Stimulated activated CD4-positive, alpha-beta T cell treated with anti-CD3 and anti-CD28 coated beads, Interleukin-15, amount 100 ng/mL, for 24 hours (primary cell): ENCODE measurements around the gene G6PC3.

ENCODE experiments used
- DNase-seq: peaks from one replicate; pipeline ENCODE4 v3.0.0-alpha.2; 2020

The G6PC3 gene

DNA sequence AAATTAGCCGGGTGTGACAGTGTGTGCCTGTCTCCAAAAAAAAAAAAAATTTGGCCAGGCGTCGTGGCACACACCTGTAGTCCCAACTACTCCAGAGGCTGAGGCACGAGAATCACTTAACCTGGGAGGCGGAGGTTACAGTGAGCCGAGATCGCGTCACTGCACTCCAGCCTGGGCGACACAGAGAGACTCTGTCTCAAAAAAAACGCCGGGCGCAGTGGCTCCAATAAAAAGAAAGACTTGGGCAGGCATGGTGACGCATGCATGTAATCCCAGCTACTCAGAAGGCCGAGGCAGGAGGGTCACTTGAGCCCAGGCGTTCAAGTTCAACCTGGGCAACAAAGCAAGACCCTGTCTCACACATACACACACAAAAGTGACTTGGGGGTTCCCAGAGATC lies 7.7 kb upstream of the G6PC3 start:
- no peak for DNase-seq

DNA sequence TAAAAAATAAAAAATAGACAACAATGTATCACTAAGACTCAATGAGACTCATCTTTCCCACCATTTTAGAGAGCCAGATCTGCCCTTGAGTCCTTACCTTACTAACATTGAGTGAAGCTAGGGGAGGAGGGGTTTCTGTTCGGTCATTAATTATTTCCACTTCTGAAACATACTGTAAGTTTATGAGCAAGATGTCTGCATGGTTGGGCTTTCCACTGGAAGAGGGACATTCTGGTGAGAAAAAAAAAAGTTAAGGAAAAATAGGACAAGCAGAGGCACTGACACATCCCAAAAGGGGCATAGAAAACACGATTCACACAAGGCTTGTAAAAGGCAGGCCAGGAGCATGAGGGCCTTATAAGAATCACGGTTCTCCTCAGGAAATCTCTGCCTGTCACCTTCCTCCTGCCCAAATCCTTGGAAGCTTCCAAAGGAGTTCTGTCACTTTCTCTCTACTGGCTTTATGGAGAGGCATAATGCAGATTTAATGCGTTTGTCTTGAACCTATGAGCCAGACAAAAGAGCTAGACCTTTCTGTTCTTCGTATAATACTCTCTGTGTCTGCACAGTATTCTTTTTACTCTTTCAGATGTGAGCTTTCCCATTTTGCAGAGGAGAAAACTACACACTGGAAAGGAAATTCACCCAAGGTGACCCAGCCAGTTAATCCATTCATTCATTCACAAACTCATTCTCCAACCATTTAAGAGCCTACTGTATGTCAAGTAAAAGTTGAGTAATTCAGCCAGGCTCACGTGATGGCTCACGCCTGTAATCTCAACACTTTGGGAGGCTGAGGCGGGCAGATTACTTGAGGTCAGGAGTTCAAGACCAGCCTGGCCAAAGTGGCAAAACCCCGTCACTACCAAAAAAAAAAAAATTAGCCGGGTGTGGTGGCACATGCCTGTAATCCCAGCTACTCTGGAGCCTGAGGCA lies 6.6 kb upstream of the G6PC3 start:
- DNase-seq: no peak

DNA sequence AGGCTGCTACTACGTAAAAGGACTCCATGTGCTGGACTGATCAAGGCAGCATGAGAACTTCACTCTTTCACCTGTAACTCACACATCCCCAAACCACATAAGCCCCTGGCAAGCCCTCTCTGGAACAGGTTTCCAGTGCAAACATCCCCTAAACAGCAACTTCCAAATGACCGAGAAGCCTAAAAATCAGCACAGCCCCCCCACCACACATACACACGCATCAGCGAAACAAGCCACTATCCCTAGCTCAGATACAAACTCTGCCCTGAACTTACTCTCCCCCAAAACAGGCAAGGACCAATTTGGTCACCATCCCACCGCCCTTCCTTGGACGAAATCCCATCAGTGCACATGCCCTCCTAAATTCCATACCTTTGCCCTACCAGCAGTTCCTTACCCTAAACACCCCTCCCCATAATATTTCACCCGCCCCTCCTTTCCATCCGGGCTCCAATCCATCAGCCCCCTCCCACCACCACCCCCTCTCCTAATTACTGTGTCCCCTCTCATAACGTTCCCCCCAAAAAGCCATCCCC lies 4.8 kb upstream of the G6PC3 start:
- peak; percentile 22 for DNase-seq

DNA sequence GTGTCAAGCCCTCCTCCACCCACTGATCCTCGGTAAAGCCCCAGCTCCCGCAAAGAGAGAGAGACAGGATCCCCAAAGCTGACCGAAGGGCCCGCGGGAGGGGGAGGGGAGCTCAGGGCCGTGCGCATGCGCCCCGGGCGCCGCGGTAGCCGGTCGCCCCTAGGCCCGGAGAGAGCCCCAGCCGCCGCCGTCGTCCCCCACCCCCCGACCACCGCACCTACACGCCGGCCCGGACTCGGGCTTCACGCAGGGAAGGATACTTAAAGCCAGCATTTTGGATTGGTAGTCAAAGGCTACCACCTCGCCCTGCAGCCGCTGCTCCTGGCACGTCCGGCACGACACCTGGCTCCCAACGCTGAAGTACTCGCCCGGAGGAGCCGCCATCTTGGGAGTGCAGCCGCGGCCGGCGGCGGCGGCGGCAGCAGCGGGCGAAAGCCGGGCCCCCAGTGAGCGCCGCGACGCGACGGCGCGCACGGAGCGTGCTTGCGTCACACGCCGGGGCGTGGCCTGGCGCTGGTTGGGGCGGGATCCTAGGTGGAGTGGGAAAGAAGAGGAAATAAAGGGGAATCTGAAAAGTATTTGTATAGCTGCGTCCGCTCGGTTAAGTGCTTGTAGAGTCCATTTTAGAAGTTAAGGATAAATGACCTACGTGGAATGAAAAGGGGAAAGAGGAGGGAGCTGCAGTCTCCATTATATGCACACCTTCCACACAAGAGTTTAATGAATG lies 4.2 kb upstream of the G6PC3 start, which contains the start of gene LSM12:
TSS of gene LSM12 (minus strand) at position 468 of the 727 bp plus-strand sequence. CDS start at position 384, 84 bp downstream.
- peak; percentile 92 for DNase-seq

DNA sequence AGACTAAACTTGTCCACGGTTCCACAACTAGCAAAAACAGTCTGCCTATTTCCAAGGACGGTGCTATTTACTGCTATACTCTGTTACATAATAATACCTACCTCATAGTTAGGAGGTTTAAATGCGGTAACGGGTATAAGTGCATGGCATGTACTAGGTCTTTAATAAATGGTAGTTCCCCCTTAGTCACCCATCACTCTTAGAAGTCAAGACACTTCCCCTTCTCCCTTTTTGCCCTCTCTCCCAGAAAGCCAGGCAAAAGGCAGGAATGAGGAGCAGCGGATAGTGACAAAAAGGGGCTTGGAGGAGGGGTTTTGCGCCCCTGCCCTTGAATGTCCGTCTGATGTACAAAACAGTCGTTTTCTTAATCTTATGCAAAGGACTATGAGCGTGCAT lies 3.0 kb upstream of the G6PC3 start:
- DNase-seq: no peak

DNA sequence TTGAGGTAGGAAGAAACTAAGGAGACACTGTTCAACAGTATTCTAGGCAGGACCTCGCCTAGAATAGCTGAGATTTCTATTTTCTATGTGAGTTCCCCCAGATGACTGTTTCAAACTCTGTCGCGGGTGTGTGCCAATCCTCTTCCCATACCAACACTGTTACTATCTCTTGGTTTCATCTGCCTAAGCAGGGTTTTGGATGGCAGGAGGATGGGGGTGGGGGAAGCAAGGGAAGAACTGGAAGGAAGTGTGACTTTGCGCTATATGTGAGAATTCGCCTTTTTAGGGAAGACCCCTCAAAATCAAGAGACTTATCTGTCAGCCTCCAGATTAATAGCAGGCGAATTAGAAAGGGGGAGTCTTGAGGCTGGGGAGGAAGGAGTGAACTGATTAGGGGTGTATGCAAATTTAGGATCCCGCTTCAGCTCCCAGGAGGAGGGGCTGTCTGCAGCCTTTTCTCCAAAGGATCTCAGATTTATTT lies 521 bp upstream of the G6PC3 start:
- DNase-seq: peak; percentile 26

DNA sequence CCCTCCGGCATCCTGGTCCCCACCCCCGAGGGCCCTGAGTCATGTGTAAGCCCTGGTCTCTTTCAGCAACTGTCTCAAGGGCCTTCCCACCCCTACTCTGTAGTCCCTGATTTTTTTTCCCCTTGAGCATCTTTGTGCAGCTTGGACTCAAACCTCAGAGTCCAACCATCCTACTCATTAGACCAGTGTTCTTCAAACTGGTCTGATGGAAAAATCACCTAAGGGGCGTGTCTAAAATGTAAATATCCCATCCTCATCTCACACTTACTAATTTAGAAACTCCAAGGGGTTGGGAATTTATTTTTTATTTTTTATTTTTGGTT lies 624 bp downstream of the G6PC3 start:
- no peak for DNase-seq

DNA sequence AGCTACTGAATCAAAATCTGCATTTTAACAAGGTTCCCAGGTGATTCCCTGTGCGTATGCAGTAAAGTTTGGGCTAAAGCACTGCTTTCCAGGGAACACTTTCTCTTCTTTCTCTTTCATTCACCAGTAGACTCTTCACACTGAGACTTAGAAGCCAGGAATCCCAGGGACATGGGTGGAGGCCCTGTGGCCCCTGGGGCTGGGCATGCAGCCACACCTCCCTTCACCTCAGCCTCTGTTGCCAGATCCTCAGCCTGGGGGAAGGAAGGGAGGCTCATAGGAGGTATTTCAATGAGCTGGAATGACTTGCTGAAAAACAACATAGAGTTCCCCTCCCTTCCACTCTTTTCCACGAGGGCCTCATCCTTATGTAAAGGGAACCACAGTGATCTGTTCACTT lies 1.2 kb downstream of the G6PC3 start:
- DNase-seq: no peak

DNA sequence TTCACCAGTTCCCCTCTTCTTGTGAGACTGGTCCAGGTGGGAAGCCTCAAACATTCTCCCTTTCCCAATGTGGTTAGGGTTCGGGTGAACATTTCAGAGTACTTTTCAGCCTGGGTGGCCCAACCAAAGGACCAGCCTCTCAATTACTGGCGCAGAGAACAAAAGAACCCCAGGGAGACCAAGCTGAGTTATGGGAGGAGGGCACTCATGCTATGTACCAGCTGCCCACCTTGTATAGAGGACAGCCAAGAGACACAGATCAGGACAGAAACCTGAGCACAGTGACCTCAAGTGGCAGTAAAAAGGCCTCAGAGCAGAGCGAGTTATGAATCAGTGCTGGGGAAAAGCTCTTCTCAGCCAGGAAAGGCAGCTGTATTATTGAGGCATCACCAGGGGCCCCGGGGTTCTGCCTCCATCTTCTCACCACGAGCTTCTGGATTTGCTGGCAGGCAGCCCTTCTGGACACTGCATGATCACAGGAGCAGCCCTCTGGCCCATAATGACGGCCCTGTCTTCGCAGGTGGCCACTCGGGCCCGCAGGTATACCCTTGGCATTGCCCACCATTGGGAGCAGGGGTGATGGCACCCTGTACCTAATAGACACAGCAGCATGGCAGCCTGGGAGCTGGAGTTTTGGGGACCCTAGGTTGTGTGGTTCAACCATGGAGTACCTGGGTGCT lies 3.8 kb downstream of the G6PC3 start:
- no peak for DNase-seq

DNA sequence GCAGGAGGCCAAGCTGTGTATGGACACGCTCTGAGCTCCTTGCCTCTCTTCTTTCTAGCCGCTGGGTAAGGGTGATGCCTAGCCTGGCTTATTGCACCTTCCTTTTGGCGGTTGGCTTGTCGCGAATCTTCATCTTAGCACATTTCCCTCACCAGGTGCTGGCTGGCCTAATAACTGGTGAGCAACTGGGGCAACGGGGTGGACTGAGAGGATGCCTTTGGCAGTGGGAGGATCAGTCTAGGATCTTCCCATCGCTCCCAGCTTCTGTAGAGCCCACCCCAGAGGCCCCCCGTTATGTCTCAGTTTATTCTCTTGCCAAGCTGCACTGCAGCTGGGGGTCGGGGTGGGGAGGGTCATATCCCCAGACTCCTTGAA lies 4.4 kb downstream of the G6PC3 start:
- DNase-seq: no peak

DNA sequence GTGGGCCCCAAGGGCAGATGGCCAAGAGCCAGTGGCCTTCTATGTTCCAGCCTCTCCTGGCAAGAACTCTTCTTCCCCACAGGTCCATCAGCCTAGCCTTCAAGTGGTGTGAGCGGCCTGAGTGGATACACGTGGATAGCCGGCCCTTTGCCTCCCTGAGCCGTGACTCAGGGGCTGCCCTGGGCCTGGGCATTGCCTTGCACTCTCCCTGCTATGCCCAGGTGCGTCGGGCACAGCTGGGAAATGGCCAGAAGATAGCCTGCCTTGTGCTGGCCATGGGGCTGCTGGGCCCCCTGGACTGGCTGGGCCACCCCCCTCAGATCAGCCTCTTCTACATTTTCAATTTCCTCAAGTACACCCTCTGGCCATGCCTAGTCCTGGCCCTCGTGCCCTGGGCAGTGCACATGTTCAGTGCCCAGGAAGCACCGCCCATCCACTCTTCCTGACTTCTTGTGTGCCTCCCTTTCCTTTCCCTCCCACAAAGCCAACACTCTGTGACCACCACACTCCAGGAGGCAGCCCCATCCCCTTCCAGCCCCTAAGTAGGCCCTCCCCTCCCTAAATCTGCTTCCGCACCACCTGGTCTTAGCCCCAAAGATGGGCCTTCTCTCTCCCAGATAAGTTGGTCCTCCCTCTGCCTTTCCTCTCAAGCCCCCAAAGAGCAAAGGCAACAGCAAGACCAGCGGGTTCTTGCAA lies 5.2 kb downstream of the G6PC3 start:
- no peak for DNase-seq

DNA sequence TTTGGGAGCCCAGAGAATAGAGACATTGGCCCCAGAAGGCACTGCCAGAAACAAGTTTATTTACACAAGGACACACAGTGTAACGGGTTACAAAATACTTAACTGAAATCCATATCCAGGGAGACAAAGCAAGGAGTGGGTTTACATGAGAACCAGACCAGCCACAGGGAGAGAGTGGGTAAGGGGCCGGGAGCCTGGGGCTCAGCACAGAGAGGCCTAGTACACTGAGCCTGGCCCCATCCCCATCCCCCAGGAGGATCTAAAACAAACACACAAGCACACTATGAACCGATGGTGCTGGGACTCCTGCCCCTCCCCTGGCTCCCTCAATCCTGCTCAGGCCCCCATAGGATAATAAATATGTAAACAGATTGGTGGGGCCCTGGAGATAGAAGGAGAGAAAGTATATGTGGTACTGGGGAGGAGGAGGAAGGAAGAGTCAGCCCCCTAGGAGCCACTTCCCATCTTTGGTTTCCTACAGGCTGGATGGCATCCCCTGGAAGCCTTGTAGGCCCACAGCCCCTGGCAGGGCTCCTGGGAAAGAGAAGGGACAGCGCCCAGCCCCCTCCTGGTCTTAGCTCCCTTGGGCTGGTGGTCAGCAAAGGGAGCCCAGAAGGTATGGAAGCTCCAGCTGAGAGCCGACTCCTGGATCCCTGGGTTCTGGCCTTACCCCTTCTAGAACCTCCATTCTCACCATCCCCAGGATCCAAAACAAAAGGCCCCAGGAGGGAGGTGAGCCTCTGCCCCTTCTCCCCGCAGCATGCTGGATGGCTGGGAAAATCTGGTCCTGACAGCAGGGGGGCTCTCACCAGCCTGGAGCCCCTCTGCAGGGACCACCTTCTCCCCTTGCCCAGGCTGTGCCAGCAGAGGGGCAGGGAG lies 6.4 kb downstream of the G6PC3 start:
- DNase-seq: no peak

DNA sequence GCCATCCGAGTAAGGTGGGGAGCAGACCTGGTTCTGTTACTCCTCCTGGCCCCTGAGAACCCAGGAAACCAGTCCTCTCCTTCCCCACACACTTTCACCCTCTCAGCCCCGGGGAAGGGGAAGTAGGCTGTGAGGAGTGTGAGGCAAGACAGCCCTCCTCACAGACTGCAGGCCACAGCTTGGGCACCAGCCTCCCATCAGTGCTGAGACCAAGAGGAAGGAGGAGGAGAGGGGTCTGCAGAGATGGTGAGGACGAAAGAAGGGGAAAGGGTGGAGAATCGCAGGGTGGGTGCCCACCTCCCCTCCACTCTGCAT lies 7.0 kb downstream of the G6PC3 start:
- no peak for DNase-seq

DNA sequence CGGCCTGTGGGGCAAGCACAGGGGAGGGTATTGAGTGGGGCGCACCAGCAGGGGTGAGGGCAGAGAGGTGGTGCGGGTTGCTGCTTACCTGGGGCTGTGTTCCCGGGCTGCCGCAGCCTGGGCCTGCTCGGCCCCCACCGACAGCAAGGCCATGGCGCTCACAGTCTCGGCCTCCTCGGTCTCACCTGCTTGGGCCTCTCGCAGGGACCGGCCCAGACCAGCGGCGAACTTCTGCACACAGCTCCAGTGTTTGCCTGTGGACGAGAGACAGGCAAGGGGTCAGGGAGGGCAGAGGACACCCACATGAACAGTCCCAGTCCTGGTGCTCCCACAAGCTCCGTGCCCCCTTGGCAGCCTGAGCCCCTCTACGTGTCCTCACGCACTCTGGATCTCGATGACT lies 7.9 kb downstream of the G6PC3 start:
- DNase-seq: no peak

DNA sequence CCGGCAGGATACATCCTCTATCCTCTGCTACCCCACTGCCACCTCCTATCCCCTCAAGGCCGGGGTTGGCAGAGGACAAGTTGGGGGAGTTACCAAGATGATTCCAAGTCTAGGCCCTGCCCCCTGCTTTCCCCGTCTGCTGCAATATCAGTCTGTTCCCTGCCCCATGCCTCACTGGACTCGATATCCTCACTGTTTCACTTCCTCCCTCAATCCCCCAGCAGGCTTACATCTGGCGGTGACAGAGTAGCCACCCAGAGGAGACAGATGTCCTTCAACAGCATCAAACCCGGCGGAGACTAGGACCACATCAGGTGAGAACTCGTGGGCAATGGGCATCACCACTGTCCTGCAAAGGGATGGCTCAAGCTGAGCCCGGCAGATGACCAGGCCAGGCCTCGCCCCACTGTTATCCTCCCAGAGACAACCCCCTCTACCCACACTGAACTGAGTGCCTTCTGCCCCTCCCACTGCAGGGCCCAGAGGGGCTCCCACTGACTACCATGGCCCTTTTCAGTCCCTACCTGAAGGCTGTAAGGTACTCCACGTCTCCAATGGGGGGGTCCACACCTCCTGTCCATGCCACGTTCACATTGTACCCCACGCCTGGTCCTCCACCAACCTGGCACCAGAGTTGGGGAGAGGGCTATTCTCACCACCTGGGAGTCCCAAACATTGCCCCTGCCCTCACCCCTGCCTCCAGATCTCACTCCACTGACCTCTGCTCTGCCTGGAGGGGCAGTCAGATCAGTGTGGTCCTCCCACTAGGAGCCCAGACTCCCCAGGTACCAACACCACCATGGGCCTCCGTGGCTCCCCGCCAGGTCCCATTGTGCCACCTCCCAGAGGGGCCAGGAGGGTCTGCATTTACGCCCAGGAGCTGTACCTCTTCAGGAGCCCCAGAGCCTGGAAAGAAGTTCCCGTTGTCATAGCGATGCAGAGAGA lies 9.6 kb downstream of the G6PC3 start:
- DNase-seq: no peak

DNA sequence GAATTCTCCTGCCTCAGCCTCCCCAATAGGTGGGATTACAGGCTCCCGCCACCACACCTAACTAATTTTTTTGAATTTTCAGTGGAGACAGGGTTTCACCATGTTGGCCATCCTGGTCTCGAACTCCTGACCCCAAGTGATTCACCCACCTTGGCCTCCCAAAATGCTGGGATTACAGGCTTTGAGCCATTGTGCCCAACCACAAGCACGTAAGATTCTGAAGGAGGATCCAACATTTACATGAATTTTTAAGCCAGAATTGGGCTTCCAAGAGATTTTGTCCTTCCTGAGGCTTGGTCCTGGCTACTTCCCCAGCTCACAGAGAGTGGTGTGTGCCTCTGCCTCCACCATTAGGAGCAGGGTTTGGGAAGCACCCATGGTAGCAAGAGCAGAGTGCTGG lies 11.1 kb downstream of the G6PC3 start:
- no peak for DNase-seq

DNA sequence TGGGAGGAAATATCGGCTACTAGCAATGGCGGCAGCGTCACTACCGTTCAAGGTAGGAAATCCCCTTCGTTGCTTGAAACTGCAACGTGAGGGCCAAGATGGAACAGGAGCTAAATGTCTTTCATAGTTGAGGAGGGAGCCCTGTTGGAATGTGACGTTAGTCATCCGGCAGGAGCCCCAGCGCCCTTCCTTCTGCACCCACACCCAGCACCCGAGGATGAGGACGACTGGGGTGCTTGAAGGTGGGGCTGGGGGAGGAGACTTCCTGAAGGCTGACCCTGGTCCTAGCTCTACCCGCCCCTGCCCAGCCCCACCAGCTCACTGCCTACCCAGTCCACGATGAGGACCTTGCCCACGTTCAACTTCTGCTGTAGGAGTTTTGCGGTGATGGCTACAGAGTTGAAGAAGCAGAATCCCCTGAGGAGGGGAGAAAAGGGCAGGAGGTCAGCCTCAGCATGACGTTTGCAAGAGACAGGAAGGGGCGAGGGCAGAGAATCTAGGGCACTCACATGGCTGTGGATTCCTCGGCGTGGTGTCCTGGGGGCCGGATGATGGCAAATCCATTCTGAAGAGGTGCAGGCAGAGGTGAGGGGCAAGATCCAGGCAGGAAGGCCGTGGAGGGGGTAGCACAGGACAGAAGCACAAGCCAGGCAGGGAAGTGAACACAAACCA lies 11.9 kb downstream of the G6PC3 start:
- no peak for DNase-seq

DNA sequence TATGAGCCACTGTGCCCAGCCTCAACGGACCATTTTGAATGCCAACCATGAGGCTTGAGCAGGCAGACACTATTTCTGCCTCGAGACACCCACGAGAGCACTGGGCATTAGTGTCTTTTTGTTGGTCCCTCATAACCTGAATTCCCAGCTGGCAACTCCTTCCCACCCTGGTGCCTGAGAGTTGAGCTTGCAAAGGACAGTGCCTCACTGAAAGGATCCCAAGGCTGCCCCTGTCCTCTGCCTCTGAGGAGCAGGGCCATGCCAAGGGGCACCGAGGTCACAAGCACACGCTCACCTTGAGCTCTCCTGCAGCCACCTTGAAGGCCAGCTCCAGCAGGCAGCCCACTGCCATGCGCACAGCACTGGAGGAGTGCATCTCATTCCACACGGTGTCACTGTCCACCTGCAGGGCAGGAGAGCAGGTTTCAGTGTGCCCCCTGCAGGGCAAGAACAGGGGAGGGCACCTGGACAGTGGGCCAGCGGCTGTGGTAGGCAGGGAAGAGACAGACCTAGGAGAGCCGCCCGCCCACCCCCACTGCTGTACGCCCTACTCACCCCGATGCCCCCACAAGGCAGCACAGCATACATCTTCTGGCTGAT lies 12.8 kb downstream of the G6PC3 start:
- DNase-seq: no peak

DNA sequence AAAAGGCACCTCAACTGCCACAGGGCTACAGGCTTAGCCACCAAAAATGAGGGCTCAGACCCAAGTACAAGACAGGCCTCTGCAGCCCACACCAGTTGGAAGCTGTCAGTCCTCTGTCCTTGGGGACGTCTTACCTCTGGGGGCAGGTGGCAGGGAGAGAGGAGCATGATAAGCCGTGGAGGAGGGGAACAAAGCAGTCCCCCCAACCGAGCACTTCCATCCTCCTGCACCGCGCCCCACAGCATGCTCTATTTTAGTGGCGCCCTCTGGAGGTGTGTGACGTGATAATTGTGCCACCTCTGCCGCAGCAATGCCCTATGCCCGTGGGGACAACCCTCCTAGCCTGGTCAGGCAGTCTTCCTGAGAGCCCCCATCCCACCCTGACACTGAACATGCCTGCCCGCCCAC lies 13.6 kb downstream of the G6PC3 start:
- DNase-seq: peak; percentile 62

DNA sequence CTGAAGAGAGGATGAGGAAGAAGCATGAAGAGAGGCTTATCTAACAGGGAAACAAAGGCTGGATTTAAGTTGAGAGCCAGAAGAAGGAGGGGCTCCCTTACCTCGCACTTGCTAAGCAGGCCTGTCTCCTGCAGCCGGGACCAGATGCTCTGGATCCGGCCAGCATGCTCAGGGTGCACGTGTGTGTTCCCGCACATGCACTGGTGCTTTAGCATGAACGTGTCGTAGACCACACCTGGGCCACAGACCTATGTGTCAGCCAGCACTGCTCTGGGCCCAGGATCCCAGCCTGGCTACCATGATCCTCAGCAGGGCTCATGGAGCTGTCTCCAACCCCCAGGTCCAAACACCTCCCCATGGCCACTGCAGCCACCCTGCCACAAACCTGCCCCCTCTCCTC lies 14.4 kb downstream of the G6PC3 start:
- DNase-seq: no peak
